Stimulated activated CD4-positive, alpha-beta T cell treated with anti-CD3 and anti-CD28 coated beads, Interleukin-4, amount 100 ng/mL, for 24 hours (primary cell): Measurements from ENCODE around the gene GLTP.
"Not testable (repeated sequence)": the region's sequence is repeated elsewhere in the genome, so short reads cannot be mapped to it uniquely, and the experiment has no call there.

ENCODE experiments used
- DNase-seq: peaks from one replicate; pipeline ENCODE4 v3.0.0-alpha.2; 2020

GLTP gene

GRCh38 chr12:109880043-109880931, at the start of gene GLTP:
GLTP (minus strand) TSS chr12:109880541; CDS start chr12:109880374, 167 bp downstream.
- peak; percentile 87 for DNase-seq

GRCh38 chr12:109929326-109929725, 49.0 kb upstream of the GLTP start:
- not testable (repeated sequence) for DNase-seq

GRCh38 chr12:109928058-109928656, 47.8 kb upstream of the GLTP start:
- DNase-seq, result no peak

- DNase-seq, result peak; percentile 39
These were observed 47.3 kb upstream of the GLTP start for GRCh38 chr12:109927622-109928021.

GRCh38 chr12:109926488-109927210, 46.3 kb upstream of the GLTP start:
- DNase-seq, result no peak

- no peak for DNase-seq
These were observed 45.7 kb upstream of the GLTP start for GRCh38 chr12:109926016-109926415.

GRCh38 chr12:109925185-109925840, 45.0 kb upstream of the GLTP start:
- DNase-seq, result no peak

GRCh38 chr12:109923481-109924245, 43.3 kb upstream of the GLTP start:
- DNase-seq, result no peak

GRCh38 chr12:109923038-109923437, 42.7 kb upstream of the GLTP start:
- no peak for DNase-seq

- no peak for DNase-seq
These were observed 41.6 kb upstream of the GLTP start for GRCh38 chr12:109921982-109922381.

- no peak for DNase-seq
These were observed 40.0 kb upstream of the GLTP start for GRCh38 chr12:109920261-109920780.

- no peak for DNase-seq
These were observed 39.1 kb upstream of the GLTP start for GRCh38 chr12:109919456-109919855.

GRCh38 chr12:109916045-109916444, 35.7 kb upstream of the GLTP start:
- no peak for DNase-seq

- no peak for DNase-seq
These were observed 35.1 kb upstream of the GLTP start for GRCh38 chr12:109915171-109916040.

GRCh38 chr12:109914461-109914860, 34.1 kb upstream of the GLTP start:
- DNase-seq, result no peak

GRCh38 chr12:109912855-109913321, 32.5 kb upstream of the GLTP start:
- no peak for DNase-seq

GRCh38 chr12:109910969-109911348, 30.6 kb upstream of the GLTP start:
- peak; percentile 17 for DNase-seq

GRCh38 chr12:109910254-109910968, 30.1 kb upstream of the GLTP start:
- no peak for DNase-seq

- DNase-seq, result no peak
These were observed 25.0 kb upstream of the GLTP start for GRCh38 chr12:109905301-109905700.

- DNase-seq, result no peak
These were observed 22.6 kb upstream of the GLTP start for GRCh38 chr12:109902891-109903418.
